Eye (tissue), 1 donor: ENCODE data around the gene COL19A1.

ENCODE experiments used
- DNase-seq: peaks from one replicate; pipeline ENCODE4 v3.0.0-alpha.2; 2015

Gene COL19A1

GRCh38 chr6:70062010-70062409 is 195.7 kb downstream of the COL19A1 start:
- DNase-seq: no peak

GRCh38 chr6:70072540-70073179 is 206.3 kb downstream of the COL19A1 start:
- no peak for DNase-seq

- DNase-seq: no peak
Observed at GRCh38 chr6:70073637-70074036, 207.3 kb downstream of the COL19A1 start.

GRCh38 chr6:70079241-70079640 is 212.9 kb downstream of the COL19A1 start:
- no peak for DNase-seq

- no peak for DNase-seq
Observed at GRCh38 chr6:70080443-70081070, 214.2 kb downstream of the COL19A1 start.

- no peak for DNase-seq
Observed at GRCh38 chr6:70082830-70083229, 216.5 kb downstream of the COL19A1 start.

- no peak for DNase-seq
Observed at GRCh38 chr6:70086806-70087205, 220.4 kb downstream of the COL19A1 start.

GRCh38 chr6:70094156-70094555 is 227.8 kb downstream of the COL19A1 start:
- no peak for DNase-seq

GRCh38 chr6:70099732-70100131 is 233.4 kb downstream of the COL19A1 start:
- DNase-seq: no peak

- no peak for DNase-seq
Observed at GRCh38 chr6:70103798-70104197, 237.4 kb downstream of the COL19A1 start.

- DNase-seq: peak; percentile 90
Observed at GRCh38 chr6:70107852-70108629, 241.7 kb downstream of the COL19A1 start.

- no peak for DNase-seq
Observed at GRCh38 chr6:70110126-70111022, 244.0 kb downstream of the COL19A1 start.

- DNase-seq: no peak
Observed at GRCh38 chr6:70111737-70112136, 245.4 kb downstream of the COL19A1 start.

GRCh38 chr6:70112716-70113115 is 246.4 kb downstream of the COL19A1 start:
- peak; percentile 76 for DNase-seq

- DNase-seq: peak; percentile 11
Observed at GRCh38 chr6:70113171-70113570, 246.8 kb downstream of the COL19A1 start.

- no peak for DNase-seq
Observed at GRCh38 chr6:70118670-70119069, 252.3 kb downstream of the COL19A1 start.

- no peak for DNase-seq
Observed at GRCh38 chr6:70119218-70119835, 253.0 kb downstream of the COL19A1 start.

GRCh38 chr6:70124443-70124842 is 258.1 kb downstream of the COL19A1 start:
- DNase-seq: no peak

- peak; percentile 34 for DNase-seq
Observed at GRCh38 chr6:70124882-70125545, 258.7 kb downstream of the COL19A1 start.

- DNase-seq: peak; percentile 21
Observed at GRCh38 chr6:70125602-70126001, 259.2 kb downstream of the COL19A1 start.

- DNase-seq: no peak
Observed at GRCh38 chr6:70129341-70129740, 263.0 kb downstream of the COL19A1 start.

- DNase-seq: no peak
Observed at GRCh38 chr6:70130865-70131264, 264.5 kb downstream of the COL19A1 start.
